ENCODE measurements around the gene TRIM43B.
"Not testable (repeated sequence)": the region's sequence is repeated elsewhere in the genome, so short reads cannot be mapped to it uniquely, and the experiment has no call there.

GRCh38 chr2:95442474-95443099, 42.0 kb downstream of the TRIM43B start:
- TF ChIP-seq TCF7L2 (IDR thresholded peaks at IDR 0.05; ENCODE audit: borderline replicate concordance, extremely low read depth, insufficient read depth, insufficient read length); CEBPB (IDR thresholded peaks at IDR 0.05; ENCODE audit: low read depth); POLR2A (IDR thresholded peaks at IDR 0.05; ENCODE audit: borderline replicate concordance, extremely low read depth, insufficient read depth, insufficient read length): not testable (repeated sequence)

Measured in HCT116 (cell line).